Measurements from ENCODE around the gene SOBP. TPM values are rescaled to one million over a fixed set of nuclear protein-coding genes. Genes with fewer than 3 reads are reported as not detected.

The SOBP gene
- total and polyA plus RNA-seq, 2 donors (not counting 1 experiment from before 2014, with no cell fraction given) = 2.7 to 6.3 TPM

GRCh38 chr6:107656883-107657282 lies 167.0 kb downstream of the SOBP start:
- no peaks in the 10 kb centered on the region for H3K79me2 ChIP-seq (ENCODE audit: control insufficient read depth, insufficient read depth, low read length)
- no peak overlapping the region for H2AFZ ChIP-seq (ENCODE audit: low read length)
- TF ChIP-seq CTCF (conservative IDR thresholded peaks at IDR 0.05 in 1 of 2, IDR thresholded peaks at IDR 0.05 in 1 of 2; ENCODE audit: low read depth in 1 of 2, low read length in 2 of 2) = no peak
- no peak for TF ChIP-seq EZH2 (IDR thresholded peaks at IDR 0.05; ENCODE audit: low read length, missing control alignments)
- H3K9ac ChIP-seq (ENCODE audit: insufficient read depth, low read length) = no peak overlapping the region
- peak overlapping the region; percentile 62 for H3K4me2 ChIP-seq (ENCODE audit: extremely low read depth, insufficient read depth, low read length)
- peaks cover 3% of the 10 kb centered on the region for H3K36me3 ChIP-seq (ENCODE audit: control insufficient read depth, insufficient read depth, low read length)
- no peaks in the 10 kb centered on the region for H3K9me3 ChIP-seq (ENCODE audit: control insufficient read depth, insufficient read depth, low read depth, low read length)
- peak overlapping the region; percentile 72 for H3K27ac ChIP-seq (ENCODE audit: insufficient read depth, low read length)
- no peak for DNase-seq (ENCODE audit: low read depth in 2 of 2)
- no peaks in the 10 kb centered on the region for H3K27me3 ChIP-seq (ENCODE audit: control insufficient read depth, insufficient read depth, low read length)
- no peaks in the 10 kb centered on the region for H4K20me1 ChIP-seq (ENCODE audit: control insufficient read depth, extremely low read depth, insufficient read depth, low read length)
- no peak overlapping the region for H3K4me3 ChIP-seq (replicated peaks in 1 of 4; ENCODE audit: control extremely low read depth in 1 of 4, insufficient read depth in 1 of 4, low read depth in 3 of 4, low read length in 4 of 4)
- peaks cover 14% of the 10 kb centered on the region for H3K4me1 ChIP-seq (ENCODE audit: control insufficient read depth, extremely low read depth, insufficient read depth, low read length)

- H3K27me3 ChIP-seq (ENCODE audit: control insufficient read depth, insufficient read depth, low read length) = no peaks in the 10 kb centered on the region
- TF ChIP-seq CTCF (conservative IDR thresholded peaks at IDR 0.05 in 1 of 2, IDR thresholded peaks at IDR 0.05 in 1 of 2; ENCODE audit: low read depth in 1 of 2, low read length in 2 of 2) = no peak
- TF ChIP-seq EZH2 (IDR thresholded peaks at IDR 0.05; ENCODE audit: low read length, missing control alignments) = no peak
Observed at GRCh38 chr6:107657373-107657754, 167.4 kb downstream of the SOBP start.

GRCh38 chr6:107657755-107658461 lies 168.0 kb downstream of the SOBP start:
- Histone ChIP-seq H3K27ac (ENCODE audit: insufficient read depth, low read length) (peak overlapping the region; percentile 72), H3K79me2 (ENCODE audit: control insufficient read depth, insufficient read depth, low read length) (no peaks in the 10 kb centered on the region), H3K27me3 (ENCODE audit: control insufficient read depth, insufficient read depth, low read length) (no peaks in the 10 kb centered on the region), H3K9ac (ENCODE audit: insufficient read depth, low read length) (peak overlapping the region; percentile 41), H3K36me3 (ENCODE audit: control insufficient read depth, insufficient read depth, low read length) (peaks cover 3% of the 10 kb centered on the region), H4K20me1 (ENCODE audit: control insufficient read depth, extremely low read depth, insufficient read depth, low read length) (no peaks in the 10 kb centered on the region), H3K9me3 (ENCODE audit: control insufficient read depth, insufficient read depth, low read depth, low read length) (no peaks in the 10 kb centered on the region), H3K4me2 (ENCODE audit: extremely low read depth, insufficient read depth, low read length) (peak overlapping the region; percentile 84), H3K4me1 (ENCODE audit: control insufficient read depth, extremely low read depth, insufficient read depth, low read length) (peaks cover 17% of the 10 kb centered on the region), H2AFZ (ENCODE audit: low read length) (peak overlapping the region; percentile 45), H3K4me3 (replicated peaks in 1 of 4; ENCODE audit: control extremely low read depth in 1 of 4, insufficient read depth in 1 of 4, low read depth in 3 of 4, low read length in 4 of 4) (peak overlapping the region; percentile 4 to 37 (median 16))
- DNase-seq (ENCODE audit: low read depth in 2 of 2) = peak; percentile 76 to 93
- TF ChIP-seq CTCF (conservative IDR thresholded peaks at IDR 0.05 in 1 of 2, IDR thresholded peaks at IDR 0.05 in 1 of 2; ENCODE audit: low read depth in 1 of 2, low read length in 2 of 2) (peak; percentile 34 to 59), EZH2 (IDR thresholded peaks at IDR 0.05; ENCODE audit: low read length, missing control alignments) (no peak)

More at GRCh38 chr6:107657373-107657754, 167.4 kb downstream of the SOBP start:
- Histone ChIP-seq H3K4me1 (ENCODE audit: control insufficient read depth, extremely low read depth, insufficient read depth, low read length) (peaks cover 15% of the 10 kb centered on the region), H4K20me1 (ENCODE audit: control insufficient read depth, extremely low read depth, insufficient read depth, low read length) (no peaks in the 10 kb centered on the region), H3K4me3 (replicated peaks in 1 of 4; ENCODE audit: control extremely low read depth in 1 of 4, insufficient read depth in 1 of 4, low read depth in 3 of 4, low read length in 4 of 4) (peak overlapping the region in 3 of 4 experiments; percentile 5 to 37 (median 7)), H3K36me3 (ENCODE audit: control insufficient read depth, insufficient read depth, low read length) (peaks cover 3% of the 10 kb centered on the region), H3K27ac (ENCODE audit: insufficient read depth, low read length) (peak overlapping the region; percentile 72), H3K9ac (ENCODE audit: insufficient read depth, low read length) (no peak overlapping the region), H3K4me2 (ENCODE audit: extremely low read depth, insufficient read depth, low read length) (peak overlapping the region; percentile 84), H2AFZ (ENCODE audit: low read length) (no peak overlapping the region), H3K9me3 (ENCODE audit: control insufficient read depth, insufficient read depth, low read depth, low read length) (no peaks in the 10 kb centered on the region), H3K79me2 (ENCODE audit: control insufficient read depth, insufficient read depth, low read length) (no peaks in the 10 kb centered on the region)
- peak in 1 of 2 donors; percentile 20 for DNase-seq (ENCODE audit: low read depth in 2 of 2)
